ENCODE results near the gene SET. TPM values are rescaled to one million over a fixed set of nuclear protein-coding genes. Genes with fewer than 3 reads are reported as not detected.
A peak's percentile ranks its signal among the peaks of the same experiment; 100 is the strongest.

The SET gene
- total RNA-seq, 1 donor from 2014 or later = 382 TPM

DNA sequence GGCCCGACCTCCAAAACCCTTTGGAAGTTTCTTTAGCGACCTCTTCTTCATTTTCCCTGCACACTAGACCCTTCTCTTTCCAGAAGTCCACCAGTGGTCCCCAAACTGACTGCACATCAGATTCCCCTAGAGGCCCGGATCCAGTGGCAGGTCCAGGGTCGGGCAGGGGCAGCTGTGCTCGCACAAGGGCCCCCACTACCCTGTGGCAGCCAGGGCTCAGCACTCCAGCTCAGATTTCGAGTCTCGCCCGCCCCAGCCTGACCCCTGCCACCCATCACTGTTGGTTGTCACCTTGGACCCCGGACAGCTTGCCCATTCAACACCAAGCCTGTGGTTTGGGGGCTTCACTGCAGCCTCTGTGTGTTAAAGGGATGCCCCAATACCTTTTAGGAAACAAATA, 42.7 kb downstream of the SET start:
- no peak overlapping the region for H3K4me3 Mint-ChIP-seq (ENCODE audit: unreplicated experiment)
- H3K27me3 Mint-ChIP-seq (ENCODE audit: unreplicated experiment) = no peaks in the 10 kb centered on the region
- no peaks in the 10 kb centered on the region for H3K9me3 Mint-ChIP-seq (ENCODE audit: unreplicated experiment)
- TF ChIP-seq, protein P1, sequence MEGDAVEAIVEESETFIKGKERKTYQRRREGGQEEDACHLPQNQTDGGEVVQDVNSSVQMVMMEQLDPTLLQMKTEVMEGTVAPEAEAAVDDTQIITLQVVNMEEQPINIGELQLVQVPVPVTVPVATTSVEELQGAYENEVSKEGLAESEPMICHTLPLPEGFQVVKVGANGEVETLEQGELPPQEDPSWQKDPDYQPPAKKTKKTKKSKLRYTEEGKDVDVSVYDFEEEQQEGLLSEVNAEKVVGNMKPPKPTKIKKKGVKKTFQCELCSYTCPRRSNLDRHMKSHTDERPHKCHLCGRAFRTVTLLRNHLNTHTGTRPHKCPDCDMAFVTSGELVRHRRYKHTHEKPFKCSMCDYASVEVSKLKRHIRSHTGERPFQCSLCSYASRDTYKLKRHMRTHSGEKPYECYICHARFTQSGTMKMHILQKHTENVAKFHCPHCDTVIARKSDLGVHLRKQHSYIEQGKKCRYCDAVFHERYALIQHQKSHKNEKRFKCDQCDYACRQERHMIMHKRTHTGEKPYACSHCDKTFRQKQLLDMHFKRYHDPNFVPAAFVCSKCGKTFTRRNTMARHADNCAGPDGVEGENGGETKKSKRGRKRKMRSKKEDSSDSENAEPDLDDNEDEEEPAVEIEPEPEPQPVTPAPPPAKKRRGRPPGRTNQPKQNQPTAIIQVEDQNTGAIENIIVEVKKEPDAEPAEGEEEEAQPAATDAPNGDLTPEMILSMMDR (IDR thresholded peaks at IDR 0.05) = no peak
- H3K4me1 Mint-ChIP-seq (ENCODE audit: unreplicated experiment) = peaks cover 3% of the 10 kb centered on the region
- peaks cover 12% of the 10 kb centered on the region for H3K36me3 Mint-ChIP-seq (ENCODE audit: unreplicated experiment)
- DNase-seq (ENCODE audit: extremely low spot score, unreplicated experiment) = no peak
- no peak overlapping the region for H3K27ac Mint-ChIP-seq (ENCODE audit: unreplicated experiment)

GRCh38 chr9:128732576-128732975, 43.6 kb downstream of the SET start:
- no peaks in the 10 kb centered on the region for H3K27me3 Mint-ChIP-seq (ENCODE audit: unreplicated experiment)
- H3K36me3 Mint-ChIP-seq (ENCODE audit: unreplicated experiment) = peaks cover 17% of the 10 kb centered on the region
- TF ChIP-seq, protein P1 (IDR thresholded peaks at IDR 0.05) = no peak
- H3K4me3 Mint-ChIP-seq (ENCODE audit: unreplicated experiment) = no peak overlapping the region
- no peak overlapping the region for H3K27ac Mint-ChIP-seq (ENCODE audit: unreplicated experiment)
- no peaks in the 10 kb centered on the region for H3K9me3 Mint-ChIP-seq (ENCODE audit: unreplicated experiment)
- H3K4me1 Mint-ChIP-seq (ENCODE audit: unreplicated experiment) = peaks cover 3% of the 10 kb centered on the region
- no peak for DNase-seq (ENCODE audit: extremely low spot score, unreplicated experiment)

DNA sequence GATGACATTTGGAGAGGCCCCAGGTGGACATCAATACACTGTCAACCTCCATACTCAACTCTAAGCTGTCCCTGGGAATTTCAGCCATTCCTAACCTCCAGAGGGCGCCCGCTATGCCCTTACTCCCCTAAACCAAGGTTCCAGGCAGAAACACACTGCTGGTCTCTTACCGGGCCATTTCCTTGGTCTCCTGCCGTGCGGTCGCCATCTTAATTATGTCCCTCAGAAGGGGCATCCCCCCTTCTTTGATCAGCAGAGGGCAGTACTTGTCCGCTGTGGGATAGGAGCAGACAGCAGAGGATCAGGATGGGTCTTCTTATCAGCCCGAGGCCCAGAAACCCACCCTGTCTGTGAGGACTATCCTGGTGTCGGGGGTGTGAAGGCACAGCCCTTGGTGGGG, 44.2 kb downstream of the SET start:
- Mint-ChIP-seq H3K27me3 (ENCODE audit: unreplicated experiment) (no peaks in the 10 kb centered on the region), H3K4me1 (ENCODE audit: unreplicated experiment) (peaks cover 3% of the 10 kb centered on the region), H3K9me3 (ENCODE audit: unreplicated experiment) (no peaks in the 10 kb centered on the region), H3K4me3 (ENCODE audit: unreplicated experiment) (no peak overlapping the region), H3K27ac (ENCODE audit: unreplicated experiment) (peak overlapping the region; percentile 72), H3K36me3 (ENCODE audit: unreplicated experiment) (peaks cover 18% of the 10 kb centered on the region)
- DNase-seq (ENCODE audit: extremely low spot score, unreplicated experiment) = peak; percentile 87
- TF ChIP-seq, protein P1 (IDR thresholded peaks at IDR 0.05) = peak; percentile 76

DNA sequence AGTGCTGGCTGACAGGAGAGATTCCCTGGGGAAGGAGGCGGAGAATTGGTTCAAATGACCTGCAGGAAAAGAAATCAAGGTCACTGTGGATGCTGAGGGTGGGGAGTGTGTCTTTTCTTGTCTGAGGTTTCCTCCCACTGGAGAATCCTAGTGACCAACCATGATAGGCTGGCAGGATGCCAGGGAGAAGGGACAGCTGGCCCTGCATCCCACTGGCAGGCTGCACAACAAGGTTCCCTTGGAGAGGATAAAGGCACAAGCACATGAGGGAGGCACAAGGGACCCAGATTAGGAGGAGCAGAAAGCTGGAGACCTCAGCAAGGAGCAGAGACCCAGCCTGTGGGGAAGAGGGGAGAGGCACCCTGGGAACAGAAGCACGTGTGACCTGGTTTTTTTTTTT, 46.4 kb downstream of the SET start:
- Mint-ChIP-seq H3K27me3 (ENCODE audit: unreplicated experiment) (no peaks in the 10 kb centered on the region), H3K4me3 (ENCODE audit: unreplicated experiment) (no peak overlapping the region), H3K36me3 (ENCODE audit: unreplicated experiment) (peaks cover 22% of the 10 kb centered on the region), H3K4me1 (ENCODE audit: unreplicated experiment) (peaks cover 3% of the 10 kb centered on the region), H3K9me3 (ENCODE audit: unreplicated experiment) (no peaks in the 10 kb centered on the region), H3K27ac (ENCODE audit: unreplicated experiment) (no peak overlapping the region)
- TF ChIP-seq, protein P1 (IDR thresholded peaks at IDR 0.05) = no peak
- DNase-seq (ENCODE audit: extremely low spot score, unreplicated experiment) = no peak

GRCh38 chr9:128742401-128742800, 53.4 kb downstream of the SET start:
- H3K9me3 Mint-ChIP-seq (ENCODE audit: unreplicated experiment) = no peaks in the 10 kb centered on the region
- H3K4me1 Mint-ChIP-seq (ENCODE audit: unreplicated experiment) = no peaks in the 10 kb centered on the region
- TF ChIP-seq, protein P1 (IDR thresholded peaks at IDR 0.05) = no peak
- no peak for DNase-seq (ENCODE audit: extremely low spot score, unreplicated experiment)
- peaks cover 24% of the 10 kb centered on the region for H3K36me3 Mint-ChIP-seq (ENCODE audit: unreplicated experiment)
- no peak overlapping the region for H3K27ac Mint-ChIP-seq (ENCODE audit: unreplicated experiment)
- H3K4me3 Mint-ChIP-seq (ENCODE audit: unreplicated experiment) = no peak overlapping the region
- no peaks in the 10 kb centered on the region for H3K27me3 Mint-ChIP-seq (ENCODE audit: unreplicated experiment)

Data from osteocyte (in vitro differentiated cells).